Trophoblast cell (in vitro differentiated cells and primary cell): ENCODE measurements around the gene SRF.

Source experiments
- DNase-seq, 2 donors: peaks; one replicate each; pipeline ENCODE4 v3.0.0-alpha.2; 2016
- H2AFZ ChIP-seq: 2 replicates; pipeline ENCODE4 v1.6.1; 2013; ENCODE audit warnings: low read length, moderate library complexity, mild to moderate bottlenecking; ENCODE audit not compliant: insufficient read depth, poor library complexity
- H2AK5ac ChIP-seq: 2 replicates; pipeline ENCODE4 v1.6.1; 2013; ENCODE audit warnings: mild to moderate bottlenecking, low read length
- H2BK120ac ChIP-seq: 2 replicates; pipeline ENCODE4 v1.6.1; 2013; ENCODE audit warnings: low read length, mild to moderate bottlenecking, moderate library complexity; ENCODE audit not compliant: insufficient read depth, poor library complexity
- H2BK12ac ChIP-seq: 2 replicates; pipeline ENCODE4 v1.6.1; 2013; ENCODE audit warnings: mild to moderate bottlenecking, low read length, moderate library complexity
- H2BK5ac ChIP-seq: 2 replicates; pipeline ENCODE4 v1.6.1; 2013; ENCODE audit warnings: low read length, low read depth, moderate library complexity, mild to moderate bottlenecking; ENCODE audit not compliant: poor library complexity
- H3K14ac ChIP-seq: 2 replicates; pipeline ENCODE4 v1.6.1; 2013; ENCODE audit warnings: mild to moderate bottlenecking, low read length
- H3K18ac ChIP-seq: 2 replicates; pipeline ENCODE4 v1.6.1; 2013; ENCODE audit warnings: mild to moderate bottlenecking, low read length
- H3K23ac ChIP-seq: 2 replicates; pipeline ENCODE4 v1.6.1; 2013; ENCODE audit warnings: low read length
- H3K27ac ChIP-seq: 2 replicates; pipeline ENCODE4 v1.5.1; 2013; ENCODE audit warnings: low read depth, mild to moderate bottlenecking, inconsistent platforms, low read length, moderate library complexity
- H3K27me3 ChIP-seq: 2 replicates; pipeline ENCODE4 v1.6.1; 2013; ENCODE audit warnings: inconsistent platforms, mild to moderate bottlenecking, low read length, moderate library complexity; ENCODE audit not compliant: insufficient read depth
- H3K36me3 ChIP-seq, 2 experiments: 1 replicate in 1 of 2; 2 replicates in 1 of 2; pipeline ENCODE4 v1.6.1; 2013; ENCODE audit warnings: low read length in 2 of 2, mild to moderate bottlenecking in 2 of 2, moderate library complexity in 1 of 2; ENCODE audit not compliant: insufficient read depth in 2 of 2, control insufficient read depth in 1 of 2
- H3K4ac ChIP-seq: 2 replicates; pipeline ENCODE4 v1.6.1; 2013; ENCODE audit warnings: low read depth, mild to moderate bottlenecking, low read length, moderate library complexity
- H3K4me1 ChIP-seq, 2 experiments: 1 replicate in 1 of 2; 2 replicates in 1 of 2; pipeline ENCODE4 v1.6.1; 2013; ENCODE audit warnings: low read length in 2 of 2, mild to moderate bottlenecking in 2 of 2, moderate library complexity in 1 of 2; ENCODE audit not compliant: insufficient read depth in 2 of 2, control insufficient read depth in 1 of 2
- H3K4me2 ChIP-seq: 2 replicates; pipeline ENCODE4 v1.6.1; 2013; ENCODE audit warnings: inconsistent platforms, mild to moderate bottlenecking, low read length, moderate library complexity
- H3K4me3 ChIP-seq: 2 replicates; pipeline ENCODE4 v1.5.1; 2013; ENCODE audit warnings: mild to moderate bottlenecking, low read depth, low read length, inconsistent platforms
- H3K79me1 ChIP-seq: one replicate; pipeline ENCODE4 v1.6.1; 2013; ENCODE audit warnings: low read length
- H3K79me2 ChIP-seq: 2 replicates; pipeline ENCODE4 v1.6.1; 2013; ENCODE audit warnings: low read length, mild to moderate bottlenecking; ENCODE audit not compliant: control insufficient read depth, insufficient read depth, poor library complexity
- H3K9ac ChIP-seq: 2 replicates; pipeline ENCODE4 v1.6.1; 2013; ENCODE audit warnings: mild to moderate bottlenecking, low read length
- H3K9me3 ChIP-seq: 2 replicates; pipeline ENCODE4 v1.6.1; 2013; ENCODE audit warnings: low read depth, mild to moderate bottlenecking, control low read depth, inconsistent platforms, low read length; ENCODE audit not compliant: insufficient read depth
- H4K12ac ChIP-seq: 2 replicates; pipeline ENCODE4 v1.6.1; 2013; ENCODE audit warnings: low read depth, mild to moderate bottlenecking, low read length, moderate library complexity
- H4K8ac ChIP-seq: 2 replicates; pipeline ENCODE4 v1.6.1; 2013; ENCODE audit warnings: low read depth, mild to moderate bottlenecking, low read length, moderate library complexity
- H4K91ac ChIP-seq: one replicate; pipeline ENCODE4 v1.6.1; 2013; ENCODE audit warnings: low read depth, mild to moderate bottlenecking, low read length, moderate library complexity
- WGBS: extraction: QIAGEN DNeasy Blood & Tissue Kit; methylation state at CpG from one replicate; pipeline ENCODE4 v1.1.7; 2013; ENCODE audit warnings: missing lambda C conversion rate; ENCODE audit not compliant: insufficient read length, insufficient coverage; ENCODE audit errors: extremely low coverage; 5-methylcytosine and 5-hydroxymethylcytosine counted together

SRF gene

GRCh38 chr6:43226192-43226851 lies 55.3 kb downstream of the SRF start:
- H3K4me3 ChIP-seq: no peak overlapping the region
- peaks cover 3% of the 10 kb centered on the region for H3K27me3 ChIP-seq
- H3K27ac ChIP-seq: no peak overlapping the region
- no peak overlapping the region for H2BK5ac ChIP-seq
- no peak for DNase-seq
- peaks cover 9% of the 10 kb centered on the region for H3K79me1 ChIP-seq
- no peak overlapping the region for H3K14ac ChIP-seq
- no peak overlapping the region for H4K12ac ChIP-seq
- no peak overlapping the region for H3K4ac ChIP-seq
- H3K79me2 ChIP-seq: peaks cover 3% of the 10 kb centered on the region
- H3K9me3 ChIP-seq: peaks cover 3% of the 10 kb centered on the region
- H3K4me2 ChIP-seq: no peak overlapping the region
- WGBS: no CpG with 5 or more reads among the region's 11 CpGs
- H2BK120ac ChIP-seq: no peak overlapping the region
- peaks cover 5 to 14% of the 10 kb centered on the region in 2 experiments for H3K4me1 ChIP-seq
- no peak overlapping the region for H4K91ac ChIP-seq
- no peak overlapping the region for H2AFZ ChIP-seq
- H4K8ac ChIP-seq: no peak overlapping the region
- H3K23ac ChIP-seq: no peak overlapping the region
- H3K18ac ChIP-seq: no peak overlapping the region
- H2BK12ac ChIP-seq: no peak overlapping the region
- H3K9ac ChIP-seq: no peak overlapping the region
- no peak overlapping the region for H2AK5ac ChIP-seq
- peaks cover 17 to 23% of the 10 kb centered on the region in 2 experiments for H3K36me3 ChIP-seq

GRCh38 chr6:43228951-43229802 lies 58.1 kb downstream of the SRF start, which contains the start of gene DNPH1:
DNPH1 (minus strand) TSS chr6:43229481; CDS start chr6:43229456, 25 bp downstream.
- no peak within 1 kb of the TSS for H2AK5ac ChIP-seq
- H3K79me2 ChIP-seq: peaks cover 3% of the 10 kb centered on the region
- peak within 1 kb of the TSS; percentile 6 for H2BK5ac ChIP-seq
- H2AFZ ChIP-seq: peak within 1 kb of the TSS; percentile 95
- no peak within 1 kb of the TSS for H3K27ac ChIP-seq
- DNase-seq: peak; percentile 68 to 85
- H4K91ac ChIP-seq: peak within 1 kb of the TSS; percentile 96
- peak within 1 kb of the TSS; percentile 65 for H3K4ac ChIP-seq
- peak within 1 kb of the TSS; percentile 83 for H3K4me2 ChIP-seq
- peak within 1 kb of the TSS; percentile 98 for H4K8ac ChIP-seq
- peak within 1 kb of the TSS; percentile 99 for H3K14ac ChIP-seq
- peak within 1 kb of the TSS; percentile 92 for H3K9ac ChIP-seq
- no peak within 1 kb of the TSS for H3K23ac ChIP-seq
- peak within 1 kb of the TSS; percentile 90 for H2BK120ac ChIP-seq
- no CpG with 5 or more reads among the region's 82 CpGs for WGBS
- H3K9me3 ChIP-seq: peaks cover 2% of the 10 kb centered on the region
- H3K79me1 ChIP-seq: peaks cover 5% of the 10 kb centered on the region
- peak within 1 kb of the TSS; percentile 98 for H3K18ac ChIP-seq
- peaks cover 3% of the 10 kb centered on the region for H3K27me3 ChIP-seq
- H4K12ac ChIP-seq: peak within 1 kb of the TSS; percentile 96
- H2BK12ac ChIP-seq: peak within 1 kb of the TSS; percentile 79
- H3K36me3 ChIP-seq: peaks cover 2 to 6% of the 10 kb centered on the region in 2 experiments
- peak within 1 kb of the TSS; percentile 83 for H3K4me3 ChIP-seq
- H3K4me1 ChIP-seq: peaks cover 1 to 10% of the 10 kb centered on the region in 2 experiments

- Histone ChIP-seq H3K4me1 (peaks cover 0 to 6% of the 10 kb centered on the region in 2 experiments), H3K4ac (no peak overlapping the region), H2AK5ac (no peak overlapping the region), H3K79me1 (peaks cover 5% of the 10 kb centered on the region), H3K36me3 (peaks cover 2 to 5% of the 10 kb centered on the region in 2 experiments), H3K14ac (no peak overlapping the region), H4K12ac (no peak overlapping the region), H3K27ac (no peak overlapping the region), H3K23ac (no peak overlapping the region), H3K4me2 (no peak overlapping the region), H3K18ac (no peak overlapping the region), H2BK5ac (no peak overlapping the region), H3K4me3 (no peak overlapping the region), H3K79me2 (peaks cover 3% of the 10 kb centered on the region), H2BK12ac (no peak overlapping the region), H4K8ac (peak overlapping the region; percentile 47), H3K27me3 (peaks cover 3% of the 10 kb centered on the region), H2BK120ac (no peak overlapping the region), H3K9ac (no peak overlapping the region), H2AFZ (peak overlapping the region; percentile 59), H3K9me3 (peaks cover 2% of the 10 kb centered on the region), H4K91ac (no peak overlapping the region)
- WGBS: no CpG with 5 or more reads among the region's 17 CpGs
- DNase-seq: no peak
Measured at GRCh38 chr6:43229803-43230620, 58.9 kb downstream of the SRF start.

DNA sequence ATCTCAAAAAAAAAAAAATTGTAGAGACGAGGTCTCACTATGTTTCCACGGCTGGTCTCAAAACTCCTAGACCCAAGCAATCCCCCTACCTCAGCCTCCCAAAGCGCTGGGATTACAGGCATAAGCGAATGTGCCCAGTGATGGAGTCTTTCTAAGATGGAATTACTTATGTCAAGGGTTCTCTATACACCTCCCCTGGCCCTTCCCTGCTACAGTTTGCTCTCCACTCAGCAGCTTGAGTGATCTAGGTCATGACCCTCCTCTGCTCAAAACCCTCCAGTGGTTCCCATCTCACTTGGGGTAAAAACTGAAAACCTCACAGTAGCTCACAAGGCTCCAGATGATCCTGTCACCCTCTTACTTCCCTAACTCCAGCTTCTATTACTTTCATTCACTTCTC lies 60.0 kb downstream of the SRF start:
- Histone ChIP-seq H2AK5ac (no peak overlapping the region), H2BK120ac (no peak overlapping the region), H3K9ac (no peak overlapping the region), H3K36me3 (no peaks in the 10 kb centered on the region), H3K79me1 (peaks cover 5% of the 10 kb centered on the region), H3K18ac (no peak overlapping the region), H3K4me1 (peaks cover 0 to 6% of the 10 kb centered on the region in 2 experiments), H3K14ac (no peak overlapping the region), H3K23ac (no peak overlapping the region), H2BK12ac (no peak overlapping the region), H4K12ac (no peak overlapping the region), H2BK5ac (no peak overlapping the region), H3K27me3 (peaks cover 3% of the 10 kb centered on the region), H3K4me2 (no peak overlapping the region), H3K79me2 (peaks cover 3% of the 10 kb centered on the region), H3K4me3 (no peak overlapping the region), H3K4ac (no peak overlapping the region), H2AFZ (no peak overlapping the region), H3K9me3 (peaks cover 2% of the 10 kb centered on the region), H4K91ac (no peak overlapping the region), H4K8ac (no peak overlapping the region), H3K27ac (no peak overlapping the region)
- DNase-seq: no peak
- WGBS: no CpG with 5 or more reads among the region's 4 CpGs
